ENCODE measurements around the gene APOA5.
"Not testable (repeated sequence)": the region's sequence is repeated elsewhere in the genome, so short reads cannot be mapped to it uniquely, and the experiment has no call there.

The APOA5 gene

GRCh38 chr11:116801662-116802061 is 10.0 kb upstream of the APOA5 start:
- in situ Hi-C loops (cut with HindIII; ENCODE audit: low sequenced_read_pairs) = not testable (repeated sequence)

- in situ Hi-C loops (cut with HindIII; ENCODE audit: low sequenced_read_pairs) = no loop called here
Measured at GRCh38 chr11:116800610-116801009, 8.9 kb upstream of the APOA5 start.

- in situ Hi-C loops (cut with HindIII; ENCODE audit: low sequenced_read_pairs) = no loop called here
Measured at GRCh38 chr11:116798368-116798767, 6.7 kb upstream of the APOA5 start.

GRCh38 chr11:116797816-116798215 is 6.1 kb upstream of the APOA5 start:
- in situ Hi-C loops (cut with HindIII; ENCODE audit: low sequenced_read_pairs) = no loop called here

- in situ Hi-C loops (cut with HindIII; ENCODE audit: low sequenced_read_pairs) = no loop called here
Measured at GRCh38 chr11:116796548-116796947, 4.9 kb upstream of the APOA5 start.

GRCh38 chr11:116794851-116795250 is 3.2 kb upstream of the APOA5 start:
- in situ Hi-C loops (cut with HindIII; ENCODE audit: low sequenced_read_pairs) = no loop called here

- in situ Hi-C loops (cut with HindIII; ENCODE audit: low sequenced_read_pairs) = no loop called here
Measured at GRCh38 chr11:116793772-116794097, 2.1 kb upstream of the APOA5 start.

- in situ Hi-C loops (cut with HindIII; ENCODE audit: low sequenced_read_pairs) = no loop called here
Measured at GRCh38 chr11:116792869-116793771, 1.4 kb upstream of the APOA5 start.

- in situ Hi-C loops (cut with HindIII; ENCODE audit: low sequenced_read_pairs) = no loop called here
Measured at GRCh38 chr11:116792144-116792868, 627 bp upstream of the APOA5 start.

- in situ Hi-C loops (cut with HindIII; ENCODE audit: low sequenced_read_pairs) = no loop called here
Measured at GRCh38 chr11:116791002-116791812, 472 bp downstream of the APOA5 start.

GRCh38 chr11:116790167-116791001 is 1.3 kb downstream of the APOA5 start:
- in situ Hi-C loops (cut with HindIII; ENCODE audit: low sequenced_read_pairs) = no loop called here

- in situ Hi-C loops (cut with HindIII; ENCODE audit: low sequenced_read_pairs) = no loop called here
Measured at GRCh38 chr11:116788975-116789374, 2.7 kb downstream of the APOA5 start.

- in situ Hi-C loops (cut with HindIII; ENCODE audit: low sequenced_read_pairs) = no loop called here
Measured at GRCh38 chr11:116788534-116788933, 3.1 kb downstream of the APOA5 start.

- in situ Hi-C loops (cut with HindIII; ENCODE audit: low sequenced_read_pairs) = no loop called here
Measured at GRCh38 chr11:116787786-116788486, 3.7 kb downstream of the APOA5 start, which contains the start of gene ZPR1. TSS of gene ZPR1 (minus strand) at chr11:116788023. CDS start at chr11:116787990, 33 bp downstream.

- in situ Hi-C loops (cut with HindIII; ENCODE audit: low sequenced_read_pairs) = no loop called here
Measured at GRCh38 chr11:116787436-116787785, 4.3 kb downstream of the APOA5 start.

GRCh38 chr11:116786966-116787365 is 4.7 kb downstream of the APOA5 start:
- in situ Hi-C loops (cut with HindIII; ENCODE audit: low sequenced_read_pairs) = no loop called here

GRCh38 chr11:116786326-116786725 is 5.4 kb downstream of the APOA5 start:
- in situ Hi-C loops (cut with HindIII; ENCODE audit: low sequenced_read_pairs) = no loop called here

- in situ Hi-C loops (cut with HindIII; ENCODE audit: low sequenced_read_pairs) = loop anchor here (5.0 kb wide), 1 partner anchor 80 kb away; no protein-coding TSS in a partner anchor
Measured at GRCh38 chr11:116782728-116783127, 9.0 kb downstream of the APOA5 start.

GRCh38 chr11:116778556-116778955 is 13.1 kb downstream of the APOA5 start:
- in situ Hi-C loops (cut with HindIII; ENCODE audit: low sequenced_read_pairs) = no loop called here

- in situ Hi-C loops (cut with HindIII; ENCODE audit: low sequenced_read_pairs) = no loop called here
Measured at GRCh38 chr11:116777056-116777455, 14.6 kb downstream of the APOA5 start.
